Head of caudate nucleus (tissue), 42 donors: ENCODE measurements around the gene GAD1.

Experiments
- DNase-seq, 42 donors: peaks; one replicate each; pipeline versions ENCODE4 v3.0.0 to v3.0.0-alpha.2; 2020 to 2021; ENCODE audit warnings: mixed read lengths in 7 of 42
- intact Hi-C: fragments of 100-400 bp; cut with DNase I; formaldehyde crosslinking; loops from one replicate; pipeline ENCODE4 v1.15.0; 2022

GAD1 gene

GRCh38 chr2:170881840-170882239, 65.2 kb downstream of the GAD1 start:
- intact Hi-C loops: no loop called here
- no peak for DNase-seq

GRCh38 chr2:170882758-170883157, 66.1 kb downstream of the GAD1 start:
- no peak for DNase-seq

GRCh38 chr2:170883683-170884082, 67.0 kb downstream of the GAD1 start:
- no peak for DNase-seq
- intact Hi-C loops: no loop called here

More at GRCh38 chr2:170882758-170883157, 66.1 kb downstream of the GAD1 start:
- intact Hi-C loops: no loop called here

GRCh38 chr2:170885130-170885791, 68.6 kb downstream of the GAD1 start:
- no peak for DNase-seq
- intact Hi-C loops: no loop called here

GRCh38 chr2:170886386-170886785, 69.7 kb downstream of the GAD1 start:
- intact Hi-C loops: no loop called here
- DNase-seq: no peak

GRCh38 chr2:170887496-170887895, 70.8 kb downstream of the GAD1 start:
- no peak for DNase-seq
- intact Hi-C loops: no loop called here

- intact Hi-C loops: no loop called here
These were observed 71.2 kb downstream of the GAD1 start for GRCh38 chr2:170887896-170888295.

GRCh38 chr2:170891893-170892292, 75.2 kb downstream of the GAD1 start:
- no peak for DNase-seq
- intact Hi-C loops: no loop called here

More at GRCh38 chr2:170887896-170888295, 71.2 kb downstream of the GAD1 start:
- DNase-seq: no peak

GRCh38 chr2:170892391-170892951, 75.8 kb downstream of the GAD1 start:
- intact Hi-C loops: no loop called here
- no peak for DNase-seq

- DNase-seq: no peak
- intact Hi-C loops: no loop called here
These were observed 78.5 kb downstream of the GAD1 start for GRCh38 chr2:170895023-170895757.

GRCh38 chr2:170896622-170897021, 79.9 kb downstream of the GAD1 start:
- intact Hi-C loops: no loop called here
- DNase-seq: no peak

GRCh38 chr2:170897108-170897507, 80.4 kb downstream of the GAD1 start:
- intact Hi-C loops: no loop called here
- DNase-seq: no peak

GRCh38 chr2:170905864-170906263, 89.2 kb downstream of the GAD1 start:
- intact Hi-C loops: no loop called here
- no peak for DNase-seq
